IMR-90 (cell line): ENCODE data around the gene CRIM1. TPM values are rescaled to one million over a fixed set of nuclear protein-coding genes. Genes with fewer than 3 reads are reported as not detected.

Source experiments
- ATAC-seq: fragments of 200-7000 bp; cut with Tn5 transposase; 2 replicates; pipeline ENCODE4 v1.9.1; 2020; ENCODE audit warnings: low read depth, mild to moderate bottlenecking, moderate library complexity
- BruUV-seq: library from RNA; stranded (reverse); fragments of 400-500 nt; replicated peaks from 2 replicates; lab custom pipeline; 2021; lab: Mats Ljungman, UMichigan
- CTCF ChIA-PET: fragments of 300-600 bp; formaldehyde crosslinking; extraction: SDS; loops from one replicate; lab custom pipeline; 2021; ENCODE audit warnings: antibody characterized with exemption; lab: Yijun Ruan, JAX
- POLR2A ChIA-PET: fragments of 300-600 bp; sonication (Branson Sonifier 250); formaldehyde crosslinking; loops from one replicate; lab custom pipeline; 2022; ENCODE audit warnings: antibody characterized with exemption; ENCODE audit not compliant: unreplicated experiment; lab: Charles Lee
- DNase-seq: peaks from one replicate; pipeline ENCODE4 v3.0.0; 2013
- H2AFZ ChIP-seq: replicated peaks from 2 replicates; pipeline ENCODE3; 2013; ENCODE audit warnings: low read length, mild to moderate bottlenecking; ENCODE audit not compliant: poor library complexity
- H2AK5ac ChIP-seq: 2 replicates; pipeline ENCODE4 v1.6.1; 2013; ENCODE audit warnings: low read depth, low read length, inconsistent platforms
- H2AK9ac ChIP-seq: replicated peaks from 2 replicates; pipeline ENCODE3; 2013; ENCODE audit warnings: mild to moderate bottlenecking, low read depth, low read length, moderate library complexity; ENCODE audit not compliant: poor library complexity
- H2BK120ac ChIP-seq: 2 replicates; pipeline ENCODE4 v1.6.1; 2013; ENCODE audit warnings: low read depth, low read length, inconsistent platforms
- H2BK15ac ChIP-seq: 3 replicates; pipeline ENCODE4 v1.6.1; 2013; ENCODE audit warnings: low read depth, low read length, inconsistent platforms
- H2BK20ac ChIP-seq: 2 replicates; pipeline ENCODE4 v1.6.1; 2013; ENCODE audit warnings: low read depth, mild to moderate bottlenecking, inconsistent platforms, low read length, moderate library complexity
- H2BK5ac ChIP-seq: 2 replicates; pipeline ENCODE4 v1.6.1; 2013; ENCODE audit warnings: mild to moderate bottlenecking, low read depth, low read length, inconsistent platforms; ENCODE audit not compliant: poor library complexity, severe bottlenecking
- H3K14ac ChIP-seq: replicated peaks from 2 replicates; pipeline ENCODE4 v1.6.1; 2013; ENCODE audit warnings: low read depth, low read length, inconsistent platforms
- H3K18ac ChIP-seq: 2 replicates; pipeline ENCODE4 v1.6.1; 2013; ENCODE audit warnings: low read depth, low read length, control low read depth
- H3K23ac ChIP-seq: 2 replicates; pipeline ENCODE4 v1.6.1; 2013; ENCODE audit warnings: low read depth, low read length, inconsistent platforms
- H3K27ac ChIP-seq: 2 replicates; pipeline ENCODE4 v1.5.1; 2013; ENCODE audit warnings: mild to moderate bottlenecking, control low read depth, low read length; ENCODE audit not compliant: insufficient read depth
- H3K27me3 ChIP-seq: 2 replicates; pipeline ENCODE4 v1.6.1; 2013; ENCODE audit warnings: low read length; ENCODE audit not compliant: control insufficient read depth, insufficient read depth
- H3K36me3 ChIP-seq: 2 replicates; pipeline ENCODE4 v1.6.1; 2013; ENCODE audit warnings: low read length, mixed read lengths; ENCODE audit not compliant: control insufficient read depth, insufficient read depth
- H3K4ac ChIP-seq: 2 replicates; pipeline ENCODE4 v1.6.1; 2013; ENCODE audit warnings: low read depth, low read length, inconsistent platforms
- H3K4me1 ChIP-seq: 2 replicates; pipeline ENCODE4 v1.6.1; 2013; ENCODE audit warnings: low read length, mixed read lengths; ENCODE audit not compliant: control insufficient read depth, insufficient read depth
- H3K4me2 ChIP-seq: 2 replicates; pipeline ENCODE4 v1.6.1; 2013; ENCODE audit warnings: low read depth, mild to moderate bottlenecking, control low read depth, low read length, moderate library complexity
- H3K4me3 ChIP-seq: 2 replicates; pipeline ENCODE4 v1.5.1; 2013; ENCODE audit warnings: low read depth, mild to moderate bottlenecking, control low read depth, low read length, moderate library complexity; ENCODE audit not compliant: insufficient read depth
- H3K56ac ChIP-seq: 2 replicates; pipeline ENCODE4 v1.6.1; 2013; ENCODE audit warnings: low read length, inconsistent platforms; ENCODE audit not compliant: insufficient read depth; ENCODE audit errors: extremely low read depth
- H3K79me1 ChIP-seq, 2 experiments: 2 replicates each; pipeline ENCODE4 v1.6.1; 2013; ENCODE audit warnings: low read length in 2 of 2, inconsistent platforms in 1 of 2, low read depth in 1 of 2
- H3K9ac ChIP-seq: 2 replicates; pipeline ENCODE4 v1.6.1; 2013; ENCODE audit warnings: low read depth, low read length, control low read depth
- H3K9me1 ChIP-seq: 2 replicates; pipeline ENCODE4 v1.6.1; 2013; ENCODE audit warnings: low read length, inconsistent platforms; ENCODE audit not compliant: insufficient read depth
- H3K9me3 ChIP-seq: 2 replicates; pipeline ENCODE4 v1.6.1; 2013; ENCODE audit warnings: low read length; ENCODE audit not compliant: control insufficient read depth, insufficient read depth
- H4K20me1 ChIP-seq: 2 replicates; pipeline ENCODE4 v1.6.1; 2013; ENCODE audit warnings: low read length, inconsistent platforms; ENCODE audit not compliant: insufficient read depth
- H4K5ac ChIP-seq: 2 replicates; pipeline ENCODE4 v1.6.1; 2013; ENCODE audit warnings: mild to moderate bottlenecking, low read depth, low read length, control low read depth
- H4K8ac ChIP-seq, 2 experiments: 2 replicates each; pipeline ENCODE4 v1.6.1; 2013; ENCODE audit warnings: low read depth in 2 of 2, low read length in 2 of 2, control low read depth in 1 of 2, inconsistent platforms in 1 of 2
- H4K91ac ChIP-seq: 2 replicates; pipeline ENCODE4 v1.6.1; 2013; ENCODE audit warnings: low read depth, low read length, inconsistent platforms; ENCODE audit not compliant: insufficient read depth
- BHLHE40 ChIP-seq: fragments of 150-350 bp; IDR thresholded peaks from 2 replicates; pipeline ENCODE4 v1.6.1; 2016; ENCODE audit warnings: mild to moderate bottlenecking, low read depth, low read length
- CTCF ChIP-seq: conservative IDR thresholded peaks from 2 replicates; pipeline ENCODE4 v1.5.1; 2012; ENCODE audit warnings: mild to moderate bottlenecking, low read depth, low read length, improper control_type of control experiment
- RFX5 ChIP-seq: IDR thresholded peaks from 2 replicates; pipeline ENCODE4 v1.8.0; 2012; ENCODE audit warnings: low read depth, mild to moderate bottlenecking, low read length, moderate library complexity
- SMC3 ChIP-seq: fragments of 150-350 bp; IDR thresholded peaks from 2 replicates; pipeline ENCODE4 v1.6.1; 2016; ENCODE audit warnings: low read depth, mild to moderate bottlenecking, antibody characterized with exemption, low read length, moderate library complexity
- WGBS, 2 experiments: methylation state at CpG; one replicate each; pipeline versions ENCODE4 v1.1.5 to v1.1.7; 2013; ENCODE audit warnings: missing lambda C conversion rate in 2 of 2; ENCODE audit not compliant: insufficient read length in 1 of 2; ENCODE audit errors: extremely low coverage in 2 of 2; 5-methylcytosine and 5-hydroxymethylcytosine counted together
- dilution Hi-C: fragments of 300-500 bp; cut with HindIII; formaldehyde crosslinking; loops from one replicate; pipeline ENCODE4 v1.14.3; 2018; ENCODE audit warnings: low sequenced_read_pairs; ENCODE audit not compliant: unreplicated experiment
- in situ Hi-C: fragments of 300-500 bp; cut with MboI; formaldehyde crosslinking; loops from 3 replicates; pipeline ENCODE4 v1.14.3; 2019; ENCODE audit warnings: low sequenced_read_pairs, inconsistent platforms, mixed read lengths
- intact Hi-C: fragments of 100-400 bp; cut with micrococcal nuclease; formaldehyde crosslinking; loops from 2 replicates; pipeline ENCODE4 v1.10.0; 2022
- polyA plus RNA-seq, 3 experiments: library from polyadenylated mRNA; depleted of rRNA; stranded (reverse); fragments of >200 nt; gene quantifications; 2 replicates each; pipeline ENCODE4 v1.2.3, GENCODE V29; 2012; ENCODE audit warnings: low replicate concordance in 1 of 3
- total RNA-seq: library from RNA; depleted of rRNA; stranded (reverse); fragments of >200 nt; gene quantifications from 2 replicates; pipeline ENCODE4 v1.2.3, GENCODE V29; 2012

CRIM1 gene
- total and polyA plus RNA-seq, 2 of the 4 experiments (the other 2 are of a cell fraction), result 285 to 490 TPM

GRCh38 chr2:36587101-36587500 lies 231.5 kb downstream of the CRIM1 start:
- WGBS, 2 experiments, result no CpG with 5 or more reads among the region's 1 CpG
- H3K27me3 ChIP-seq, result no peaks in the 10 kb centered on the region
- H3K9me1 ChIP-seq, result peaks cover 14% of the 10 kb centered on the region
- in situ Hi-C loops (no loop called here), intact Hi-C loops (no loop called here), dilution Hi-C loops (no loop called here)
- H2BK20ac ChIP-seq, result peak overlapping the region; percentile 75; the same call in 1 of the 2 replicates
- peak overlapping the region; percentile 73; the same call in 1 of the 2 replicates for H3K4ac ChIP-seq
- no peak for DNase-seq
- peak overlapping the region; percentile 23 for H2AK5ac ChIP-seq
- H3K9me3 ChIP-seq, result no peaks in the 10 kb centered on the region
- peaks cover 9% of the 10 kb centered on the region for H3K4me1 ChIP-seq
- no peak overlapping the region for H3K9ac ChIP-seq
- CTCF ChIA-PET, result interaction anchor here (0.8 to 1.3 kb wide), 2 partner anchors 31 to 38 kb away, joined by 3 to 4 read pairs; no protein-coding TSS in a partner anchor
- H2AK9ac ChIP-seq, result no peak overlapping the region
- peak overlapping the region; percentile 85 for H3K14ac ChIP-seq
- peak overlapping the region; percentile 77; the same call in 1 of the 2 replicates for H4K5ac ChIP-seq
- H3K79me1 ChIP-seq, result peaks cover 46 to 84% of the 10 kb centered on the region in 2 experiments
- peak overlapping the region; percentile 73 for H4K91ac ChIP-seq
- no TSS peak for BruUV-seq
- ATAC-seq, result no peak
- H3K4me2 ChIP-seq, result peak overlapping the region; percentile 33; the same call in 1 of the 2 replicates
- H3K23ac ChIP-seq, result no peak overlapping the region
- peak overlapping the region; percentile 56; the same call in 1 of the 2 replicates for H3K27ac ChIP-seq
- peaks cover 20% of the 10 kb centered on the region for H3K36me3 ChIP-seq
- TF ChIP-seq RFX5 (no peak), SMC3 (no peak), BHLHE40 (no peak), CTCF (no peak)
- no peak overlapping the region for H3K4me3 ChIP-seq
- H4K8ac ChIP-seq, result peak overlapping the region; percentile 60 to 66; a peak in 2 of 4 replicates
- no peak overlapping the region for H3K56ac ChIP-seq
- H2BK5ac ChIP-seq, result peak overlapping the region; percentile 94
- peak overlapping the region; percentile 55; the same call in 1 of the 2 replicates for H2BK120ac ChIP-seq
- H2BK15ac ChIP-seq, result 0 out of 3 replicates have a peak overlapping the region, but pooled peaks have one; percentile 17
- H2AFZ ChIP-seq, result no peak overlapping the region
- POLR2A ChIA-PET, result no interaction called here
- H4K20me1 ChIP-seq, result peaks cover 5% of the 10 kb centered on the region; the same call in 1 of the 2 replicates
- H3K18ac ChIP-seq, result peak overlapping the region; percentile 76
